NCI-H345 (cell line): Measurements from ENCODE around the gene SERBP1.
"Not testable (repeated sequence)": the region's sequence is repeated elsewhere in the genome, so short reads cannot be mapped to it uniquely, and the experiment has no call there.

Source experiments
- DNase-seq: peaks from one replicate; lab custom pipeline; 2025; lab: John Stamatoyannopoulos, UW

Gene SERBP1

GRCh38 chr1:67440339-67440738, 10.1 kb upstream of the SERBP1 start:
- DNase-seq: no peak

- DNase-seq: no peak
Observed at GRCh38 chr1:67439277-67440029, 9.3 kb upstream of the SERBP1 start.

- DNase-seq: no peak
Observed at GRCh38 chr1:67437961-67438360, 7.8 kb upstream of the SERBP1 start.

- DNase-seq: no peak
Observed at GRCh38 chr1:67436511-67437055, 6.4 kb upstream of the SERBP1 start.

GRCh38 chr1:67434491-67434890, 4.3 kb upstream of the SERBP1 start:
- no peak for DNase-seq

- no peak for DNase-seq
Observed at GRCh38 chr1:67433837-67434236, 3.6 kb upstream of the SERBP1 start.

- DNase-seq: no peak
Observed at GRCh38 chr1:67432745-67433144, 2.5 kb upstream of the SERBP1 start.

GRCh38 chr1:67431869-67432578, 1.8 kb upstream of the SERBP1 start:
- DNase-seq: no peak

- no peak for DNase-seq
Observed at GRCh38 chr1:67431156-67431765, 1.1 kb upstream of the SERBP1 start.

GRCh38 chr1:67429528-67430357, 459 bp downstream of the SERBP1 start:
- peak; percentile 14 for DNase-seq

GRCh38 chr1:67429011-67429527, 1.1 kb downstream of the SERBP1 start:
- no peak for DNase-seq

GRCh38 chr1:67427947-67428346, 2.3 kb downstream of the SERBP1 start:
- no peak for DNase-seq

- no peak for DNase-seq
Observed at GRCh38 chr1:67427465-67427864, 2.7 kb downstream of the SERBP1 start.

GRCh38 chr1:67420835-67421492, 9.2 kb downstream of the SERBP1 start:
- no peak for DNase-seq

GRCh38 chr1:67418839-67419586, 11.2 kb downstream of the SERBP1 start:
- DNase-seq: no peak

GRCh38 chr1:67417733-67418132, 12.5 kb downstream of the SERBP1 start:
- not testable (repeated sequence) for DNase-seq

GRCh38 chr1:67415041-67415440, 15.2 kb downstream of the SERBP1 start:
- no peak for DNase-seq

- no peak for DNase-seq
Observed at GRCh38 chr1:67414574-67414973, 15.6 kb downstream of the SERBP1 start.

- not testable (repeated sequence) for DNase-seq
Observed at GRCh38 chr1:67413101-67413500, 17.1 kb downstream of the SERBP1 start.

GRCh38 chr1:67408148-67408547, 22.1 kb downstream of the SERBP1 start:
- DNase-seq: no peak
